NCI-H2196 (cell line): Measurements from ENCODE around the gene PPP6R3.
A peak's percentile ranks its signal among the peaks of the same experiment; 100 is the strongest.
"Not testable (repeated sequence)": the region's sequence is repeated elsewhere in the genome, so short reads cannot be mapped to it uniquely, and the experiment has no call there.

Experiments
- DNase-seq: peaks from one replicate; lab custom pipeline; 2025; ENCODE audit not compliant: unreplicated experiment; lab: John Stamatoyannopoulos, UW

Gene PPP6R3

DNA sequence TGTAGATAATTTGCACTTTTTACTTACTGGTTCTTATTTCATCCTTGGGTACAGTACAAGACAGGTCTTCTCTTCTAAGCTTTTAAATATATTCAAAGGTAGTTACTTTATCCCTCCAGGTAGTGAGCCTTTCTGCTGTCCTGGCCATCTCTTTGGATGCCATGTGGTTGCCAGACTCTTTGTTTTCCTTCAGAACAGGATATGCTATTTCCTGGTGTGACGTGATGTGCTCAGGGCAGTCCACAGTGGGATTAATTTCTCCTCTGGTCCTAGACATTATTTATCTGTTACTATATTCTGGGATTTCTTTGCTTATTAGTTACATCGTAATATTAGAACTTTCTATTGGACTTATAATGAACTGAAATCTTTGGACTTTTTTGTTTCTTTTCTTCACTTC, 63.7 kb downstream of the PPP6R3 start:
- peak; percentile 8 for DNase-seq

DNA sequence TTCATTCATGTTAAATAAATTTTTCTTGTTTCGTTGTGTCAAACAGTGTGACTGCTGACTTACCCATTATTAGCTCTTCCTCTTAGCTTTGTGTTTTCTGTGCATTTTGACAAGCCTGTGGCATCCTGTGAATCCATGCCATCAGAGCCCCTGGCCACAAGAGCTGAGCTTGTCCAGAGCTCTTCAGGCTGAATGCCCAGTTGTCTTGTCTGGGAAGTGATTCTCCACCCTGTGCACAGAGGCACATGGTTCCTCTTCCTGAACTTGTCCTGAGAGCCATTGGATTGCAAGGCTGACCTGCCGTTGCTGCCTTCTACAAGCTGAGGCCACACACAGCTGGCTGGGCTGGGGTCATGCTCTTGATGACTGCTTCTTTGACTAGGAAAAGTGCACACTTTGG, 64.1 kb downstream of the PPP6R3 start:
- no peak for DNase-seq

DNA sequence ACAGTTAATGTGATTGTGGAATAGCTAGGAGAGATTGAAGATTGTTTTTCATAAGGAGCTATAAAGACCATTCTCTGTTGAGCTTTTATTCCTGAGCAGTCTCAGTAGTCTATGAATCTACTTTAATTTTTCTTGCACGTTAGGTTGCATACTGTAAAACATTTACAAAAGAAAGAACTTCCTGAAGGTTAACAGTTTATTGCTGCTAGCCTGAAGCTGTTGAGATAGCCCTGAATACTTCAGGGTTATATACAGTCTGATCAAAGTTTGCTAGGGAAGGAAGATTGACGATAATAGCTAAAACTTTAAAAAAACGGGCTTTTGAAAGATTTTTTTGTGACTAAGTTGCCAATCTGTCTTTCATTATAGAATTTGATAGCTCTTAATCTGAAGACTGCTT, 64.8 kb downstream of the PPP6R3 start:
- no peak for DNase-seq

DNA sequence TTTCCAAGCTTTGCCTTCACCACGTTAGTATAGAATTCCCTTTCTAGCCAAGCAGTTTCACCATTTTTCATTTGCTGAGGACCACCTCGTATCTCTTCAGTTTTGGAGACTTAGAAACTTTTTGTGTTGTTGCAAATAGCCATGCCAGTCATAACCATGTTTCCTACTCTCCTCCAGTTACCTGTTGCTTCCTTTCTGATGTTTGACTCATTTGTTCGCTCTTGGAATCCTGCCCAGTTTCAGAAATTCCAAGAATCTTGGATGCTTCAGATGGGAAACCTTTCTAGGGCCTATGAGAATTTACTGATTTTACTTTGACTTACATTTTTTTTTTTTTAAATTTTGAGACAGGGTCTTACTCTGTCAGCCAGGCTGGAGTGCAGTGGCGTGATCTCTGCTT, 65.4 kb downstream of the PPP6R3 start:
- no peak for DNase-seq

DNA sequence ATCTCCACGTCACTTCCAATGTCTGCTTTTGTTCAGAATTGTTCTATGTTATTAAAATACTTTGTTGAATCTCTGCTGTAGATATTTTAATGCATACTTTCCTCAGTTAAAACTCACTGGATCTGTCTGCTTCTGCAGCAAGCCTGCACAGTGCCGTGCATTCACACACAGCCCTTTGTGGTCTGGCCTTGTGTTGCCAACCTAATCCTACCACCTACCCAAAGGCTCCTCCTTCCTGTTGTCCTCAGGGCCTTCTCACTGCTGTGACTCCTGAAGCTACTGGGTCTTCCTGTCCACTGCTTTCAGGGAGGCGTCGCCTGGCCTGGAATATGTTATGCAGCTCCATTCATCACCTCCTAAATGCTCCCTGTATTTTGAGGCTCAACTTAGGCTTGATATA, 67.0 kb downstream of the PPP6R3 start:
- no peak for DNase-seq

DNA sequence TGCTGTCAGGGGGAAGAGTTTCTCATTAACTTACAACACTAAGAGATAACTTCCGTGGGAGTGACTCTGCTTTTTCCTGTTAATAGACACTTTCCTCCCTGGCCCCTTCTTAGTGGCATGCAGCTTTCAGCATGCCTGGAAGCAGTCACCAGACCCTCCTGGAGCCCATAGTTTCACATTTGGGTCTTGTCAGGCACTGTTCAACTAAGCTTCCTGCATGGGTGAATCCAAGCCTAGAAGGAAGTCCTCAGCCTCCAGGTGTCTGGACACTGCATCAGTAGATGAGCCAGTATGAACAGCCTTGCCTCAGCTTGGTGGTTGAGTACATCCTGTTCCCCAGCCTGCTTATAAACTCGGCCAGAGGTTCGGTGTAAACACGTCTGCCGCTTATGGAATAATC, 68.1 kb downstream of the PPP6R3 start:
- no peak for DNase-seq

DNA sequence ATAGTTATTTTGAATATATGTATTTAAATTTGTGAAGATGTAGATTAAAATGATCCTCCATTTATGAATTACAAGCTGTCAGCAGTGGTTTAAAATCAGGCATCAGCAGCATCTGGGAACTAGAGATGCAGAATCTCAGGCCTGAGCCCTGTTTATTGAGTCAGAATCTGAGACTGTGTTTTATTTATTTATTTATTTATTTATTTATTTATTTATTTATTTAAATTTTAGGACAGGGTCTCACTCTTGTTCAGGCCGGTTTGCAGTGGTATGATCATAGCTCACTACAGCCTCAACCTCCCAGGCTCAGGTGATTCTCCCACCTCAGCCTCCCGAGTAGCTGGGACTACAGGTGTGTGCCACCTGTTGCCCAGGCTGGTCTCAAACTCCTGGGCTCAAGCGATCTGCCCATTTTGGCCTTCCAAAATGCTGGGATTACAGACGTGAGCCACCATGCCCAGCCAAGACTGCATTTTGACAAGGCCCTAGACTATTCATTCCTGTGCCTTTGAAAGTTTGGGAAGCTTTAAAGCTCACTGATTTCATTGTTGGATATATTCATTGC, 70.7 kb downstream of the PPP6R3 start:
- no peak for DNase-seq

DNA sequence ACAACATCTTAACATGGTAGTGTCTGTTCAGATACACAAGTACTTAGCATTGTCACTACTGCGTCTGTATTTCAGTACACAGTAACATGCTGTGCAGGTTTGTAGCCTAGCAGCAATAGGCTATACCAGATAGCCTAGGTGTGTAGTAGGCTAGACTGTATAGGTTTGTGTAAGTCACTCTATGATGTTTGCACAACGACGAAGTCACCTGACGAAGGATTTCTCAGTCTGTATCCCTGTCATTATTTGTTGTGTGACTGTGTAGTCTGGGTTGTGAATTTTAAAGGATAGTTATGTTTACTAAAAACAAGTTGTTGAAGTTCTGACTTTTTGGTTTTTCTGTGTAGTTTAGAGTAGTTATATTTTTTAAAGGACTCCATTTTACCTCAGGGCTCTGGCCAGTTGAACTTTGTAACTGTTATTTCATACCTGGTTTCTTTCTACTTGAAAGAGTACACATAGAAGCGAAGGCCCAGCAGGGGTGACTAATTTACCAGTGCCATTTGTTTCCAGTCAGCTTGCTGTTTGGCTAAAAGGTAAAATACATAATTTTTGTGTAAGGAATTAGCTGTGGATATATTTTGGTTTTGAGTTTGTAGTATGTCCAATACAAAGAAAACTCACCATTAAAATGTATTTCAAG, 72.3 kb downstream of the PPP6R3 start:
- no peak for DNase-seq

DNA sequence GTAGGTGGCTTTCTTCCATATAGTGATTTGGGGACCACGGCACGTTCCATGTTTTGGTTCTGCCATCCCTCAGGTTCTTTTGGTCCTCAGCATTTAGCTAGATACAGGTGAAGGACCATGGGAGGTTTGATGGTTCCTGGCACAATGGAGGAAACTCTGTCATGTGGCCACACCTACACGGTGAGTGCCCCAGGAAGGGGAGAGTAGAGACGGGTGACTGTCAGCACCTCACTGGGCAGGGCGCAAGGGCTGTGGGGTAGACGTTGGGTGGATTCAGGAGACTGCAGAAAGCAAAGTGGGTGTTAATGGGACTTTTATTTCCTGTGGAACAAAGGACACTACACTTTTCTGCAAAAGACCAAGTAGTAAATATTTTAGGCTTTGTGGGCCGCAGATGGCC, 73.4 kb downstream of the PPP6R3 start:
- DNase-seq = no peak

DNA sequence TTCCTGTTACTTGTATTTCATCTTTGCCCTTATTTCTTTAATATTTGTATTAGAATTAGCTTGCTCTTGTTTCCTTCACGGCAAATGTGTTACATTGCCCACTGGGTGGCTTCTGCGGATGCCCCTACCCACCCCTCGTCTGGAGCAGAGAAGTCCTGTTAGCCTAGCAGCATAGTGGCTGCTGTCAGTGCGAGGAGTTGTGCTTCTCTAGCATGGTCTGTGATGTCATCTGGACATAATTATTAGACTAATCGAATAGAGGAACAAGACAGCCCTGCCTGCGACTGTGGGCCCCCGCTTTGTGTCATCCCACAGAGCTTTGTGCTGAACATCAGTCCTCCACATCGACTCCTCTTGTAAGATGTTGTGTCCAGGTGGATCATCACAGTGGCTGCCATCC, 74.5 kb downstream of the PPP6R3 start:
- no peak for DNase-seq

DNA sequence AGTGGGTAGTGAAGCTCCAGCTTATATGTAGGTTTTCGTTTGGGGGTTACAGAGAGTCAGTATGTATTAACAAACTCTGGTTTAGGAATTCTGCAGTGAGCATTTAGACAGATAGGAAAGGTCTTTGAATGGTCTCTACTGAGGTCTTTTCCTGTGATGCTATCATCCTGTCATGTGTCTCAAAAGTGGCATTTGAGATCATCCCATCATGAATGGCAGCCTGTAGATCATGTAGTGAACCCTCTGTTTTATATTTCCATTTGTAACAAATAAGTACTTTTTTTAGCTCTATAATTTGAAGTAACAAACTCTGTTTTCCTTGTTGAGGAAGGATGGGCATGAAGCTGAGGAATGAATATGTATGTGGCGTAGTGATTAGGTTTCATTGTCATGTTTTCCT, 76.2 kb downstream of the PPP6R3 start:
- no peak for DNase-seq

DNA sequence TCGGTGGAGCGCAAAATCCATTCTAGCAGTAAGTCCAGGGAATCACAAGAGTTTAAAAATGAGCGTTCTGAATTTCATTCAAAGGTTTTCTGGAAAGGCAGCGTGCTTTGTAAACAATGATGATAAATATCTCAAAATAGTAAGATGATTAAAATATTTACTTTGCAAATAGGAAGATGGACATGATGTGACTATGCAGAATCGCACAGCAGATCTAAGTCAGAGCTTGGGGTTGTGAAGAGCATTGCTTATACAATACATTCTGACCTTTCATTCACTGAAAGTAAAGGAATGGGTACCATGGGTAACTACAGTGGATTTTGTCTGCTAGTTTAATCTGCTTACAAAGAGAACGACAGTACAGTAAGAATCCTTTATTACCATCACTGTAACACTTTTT, 77.5 kb downstream of the PPP6R3 start:
- no peak for DNase-seq

DNA sequence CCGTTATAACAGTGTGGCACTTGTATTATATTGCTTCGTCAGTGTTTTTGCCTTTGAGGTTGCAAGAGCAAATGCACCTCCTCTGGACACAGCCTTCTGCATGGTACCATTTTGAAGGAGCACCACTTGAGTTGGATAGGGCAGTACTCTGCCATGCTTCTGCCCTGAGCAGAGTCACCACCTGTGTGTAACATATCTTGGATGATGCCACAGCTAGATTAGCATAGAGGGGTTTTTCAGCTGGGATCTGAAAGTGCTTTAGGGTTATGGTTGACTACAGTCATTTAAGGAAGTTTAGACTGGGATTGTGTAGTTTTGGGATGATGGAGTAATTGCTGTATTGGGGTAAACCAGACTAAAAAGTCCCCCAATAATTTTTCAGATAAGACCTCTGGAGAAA, 78.8 kb downstream of the PPP6R3 start:
- DNase-seq = no peak

DNA sequence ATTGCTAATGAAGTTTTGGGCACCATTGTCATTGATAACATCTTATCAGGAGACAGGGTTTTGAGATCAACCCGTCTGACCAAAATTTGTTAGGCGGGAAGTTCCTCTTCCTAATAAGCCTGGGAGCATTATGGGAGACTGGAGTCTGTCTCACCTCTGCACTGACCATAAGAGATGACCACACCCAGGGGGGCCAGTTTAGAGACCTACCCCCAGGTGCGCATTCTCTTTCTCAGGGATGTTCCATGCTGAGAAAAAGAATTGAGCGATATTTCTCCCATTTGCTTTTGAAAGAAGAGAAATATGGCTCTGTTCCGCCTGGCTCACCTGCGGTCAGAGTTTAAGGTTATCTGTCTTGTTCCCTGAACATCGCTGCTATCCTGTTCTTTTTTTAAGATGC, 80.0 kb downstream of the PPP6R3 start:
- not testable (repeated sequence) for DNase-seq

DNA sequence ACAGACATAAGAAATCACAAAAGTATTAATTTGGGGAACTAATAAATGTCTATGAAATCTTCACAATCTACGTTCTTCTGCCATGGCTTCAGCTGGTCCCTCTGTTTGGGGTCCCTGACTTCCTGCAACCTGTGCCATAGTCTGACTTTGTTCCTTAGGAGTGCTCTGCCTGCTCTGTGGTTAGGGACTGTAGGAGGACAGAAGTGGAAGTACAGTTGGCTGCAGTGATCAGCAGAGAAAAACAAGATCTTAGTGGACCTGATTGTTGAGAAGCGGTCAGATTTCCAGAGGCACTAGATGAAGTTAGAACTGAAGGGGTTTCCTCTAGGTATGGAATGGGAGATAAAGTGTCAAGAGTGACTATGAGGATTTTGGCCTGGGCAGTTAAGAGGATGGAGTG, 80.6 kb downstream of the PPP6R3 start:
- no peak for DNase-seq

DNA sequence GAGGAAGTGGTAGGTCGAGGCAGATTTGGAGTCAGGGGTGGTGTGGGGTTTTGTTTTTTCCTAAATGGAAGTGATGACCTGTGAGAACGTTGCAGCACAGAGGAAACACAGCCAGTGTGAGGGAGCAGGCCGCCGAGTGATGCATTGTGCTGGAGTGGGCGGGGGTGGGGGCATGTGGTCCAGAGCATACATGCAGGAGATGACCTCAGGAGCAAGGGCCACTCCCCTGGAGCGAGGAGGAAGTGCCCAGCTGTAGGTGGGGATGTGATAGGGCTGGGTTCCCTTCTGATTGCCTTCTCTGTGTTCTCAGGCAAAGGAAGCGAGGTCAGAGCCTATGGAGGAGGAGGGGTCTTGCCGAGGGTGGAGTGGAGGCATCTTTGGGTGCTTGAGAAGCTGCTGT, 81.4 kb downstream of the PPP6R3 start:
- DNase-seq = no peak

DNA sequence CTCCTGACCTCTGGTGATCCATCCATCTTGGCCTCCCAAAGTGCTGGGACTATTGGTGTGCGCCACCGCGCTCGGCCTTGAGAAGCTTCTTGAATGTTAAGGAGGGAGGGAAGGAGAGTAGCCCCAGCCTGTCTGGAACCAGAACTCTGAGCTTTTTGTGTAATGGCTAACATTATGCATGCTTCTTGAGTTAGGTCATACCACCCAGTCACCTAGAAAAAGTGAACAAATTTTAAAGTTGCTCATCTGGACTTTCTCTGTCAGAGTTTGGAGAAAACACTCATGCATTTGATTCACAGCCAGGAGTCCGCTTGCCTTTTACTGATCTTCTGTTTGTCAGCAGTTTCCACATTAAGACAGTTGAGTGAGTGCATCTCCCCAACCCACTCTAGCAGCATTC, 82.1 kb downstream of the PPP6R3 start:
- DNase-seq = no peak

DNA sequence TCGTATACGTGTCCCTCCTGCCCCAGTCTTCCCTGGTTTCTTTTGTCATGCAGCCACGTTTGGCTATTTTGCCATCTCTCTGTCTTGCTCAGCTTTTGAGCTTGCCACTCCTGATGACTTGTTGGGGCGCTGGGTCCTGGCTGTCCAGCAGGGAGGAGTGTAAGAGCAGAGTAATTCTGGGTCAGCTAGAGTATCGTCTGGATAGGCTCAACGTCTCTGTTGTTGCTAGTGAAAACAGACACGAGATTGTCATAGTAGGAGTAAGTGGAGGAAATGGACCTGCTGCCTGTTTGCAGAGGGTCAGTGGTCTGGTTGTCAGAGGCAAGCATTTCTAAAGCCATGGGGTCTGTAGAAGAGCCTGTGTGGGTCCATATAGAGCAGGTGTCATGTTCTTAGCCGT, 83.0 kb downstream of the PPP6R3 start:
- DNase-seq = no peak

DNA sequence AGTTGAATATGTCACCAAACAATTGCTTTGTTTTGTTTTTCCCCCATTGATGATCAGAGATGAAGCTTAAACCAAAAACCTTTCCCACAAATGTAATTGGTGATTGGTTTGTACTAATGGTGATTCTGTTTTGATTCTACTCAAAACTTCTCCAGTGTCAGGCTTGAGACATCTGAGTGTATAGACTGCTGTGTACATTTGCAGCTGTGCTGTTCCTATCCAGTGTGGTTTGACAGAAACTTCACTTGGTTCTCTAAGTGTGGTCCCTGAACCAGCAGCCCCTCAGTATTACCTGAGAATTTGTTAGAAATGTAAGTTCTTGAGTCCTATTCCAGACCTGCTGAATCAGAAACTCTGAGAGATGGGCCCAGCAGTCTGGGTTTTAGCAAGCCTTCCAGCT, 84.8 kb downstream of the PPP6R3 start:
- DNase-seq = no peak

DNA sequence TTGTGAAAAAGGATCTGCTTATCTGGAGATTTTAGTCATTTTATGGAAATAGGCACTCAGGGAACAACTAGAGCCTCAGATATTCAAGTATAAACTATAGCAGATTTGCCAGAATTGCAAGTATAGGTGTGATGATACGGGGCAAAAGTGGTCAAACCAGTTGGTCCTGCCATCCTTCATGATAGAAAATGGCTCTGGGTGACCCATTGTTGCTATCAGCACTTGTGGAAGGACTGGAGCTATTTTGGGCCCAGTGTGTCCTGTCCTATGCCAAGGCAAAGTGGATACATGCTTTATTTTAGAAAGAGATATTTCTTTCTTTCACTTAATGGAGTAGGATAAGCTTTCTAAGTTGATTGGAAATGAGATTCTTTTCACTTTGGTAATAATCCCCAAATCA, 85.2 kb downstream of the PPP6R3 start:
- peak; percentile 18 for DNase-seq

DNA sequence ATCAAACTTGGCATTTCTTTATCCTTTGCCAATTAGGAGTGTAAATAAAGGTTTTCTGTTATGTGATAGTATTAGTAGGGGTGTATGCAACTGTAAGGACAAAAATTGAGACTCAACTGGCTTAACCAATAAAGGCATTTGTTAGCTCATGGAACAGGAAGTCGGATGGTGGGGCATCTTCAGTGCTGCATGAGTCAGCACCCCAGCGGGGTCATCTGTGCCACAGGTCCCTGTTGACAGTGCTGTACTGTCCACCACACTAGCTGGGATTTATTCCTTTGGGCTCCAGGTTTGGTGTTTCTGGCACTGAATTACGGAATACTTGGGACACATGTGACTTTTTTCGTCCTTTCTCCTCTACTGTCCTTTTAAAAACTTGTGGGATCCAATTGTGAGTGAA, 86.0 kb downstream of the PPP6R3 start:
- no peak for DNase-seq

DNA sequence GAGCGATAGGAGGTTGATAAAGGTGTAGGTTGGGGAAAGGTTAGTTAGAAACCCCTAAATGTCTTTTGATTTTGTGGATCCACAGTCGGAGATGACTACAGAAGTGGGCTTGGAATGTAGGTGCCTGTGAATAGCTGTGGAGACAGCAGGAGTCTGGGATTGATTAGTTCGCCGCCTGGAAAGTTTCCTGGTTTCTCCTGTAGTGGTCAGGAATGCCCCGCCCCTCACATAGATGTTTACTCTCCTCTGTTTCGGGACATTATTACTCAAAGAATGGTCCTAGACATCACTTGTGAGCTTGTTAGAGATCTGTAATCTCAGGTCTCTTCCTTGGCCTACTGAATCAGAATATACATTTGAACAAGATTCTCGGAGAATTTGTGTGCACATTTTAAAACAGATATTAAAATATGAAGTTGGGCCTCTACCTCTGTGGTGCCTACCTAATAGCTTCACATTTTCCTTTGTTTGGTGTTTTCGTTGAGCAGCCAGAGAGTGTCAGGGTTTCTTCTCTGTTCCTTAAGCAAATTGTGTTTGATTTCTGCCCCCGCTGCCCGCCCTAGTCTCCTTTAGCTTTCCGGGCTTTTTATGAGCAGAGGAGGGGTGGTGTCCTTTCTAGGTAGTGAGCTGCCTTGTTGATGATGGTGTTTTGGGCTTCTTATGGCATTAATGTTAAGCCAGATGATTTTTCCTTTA, 89.4 kb downstream of the PPP6R3 start:
- DNase-seq = no peak

DNA sequence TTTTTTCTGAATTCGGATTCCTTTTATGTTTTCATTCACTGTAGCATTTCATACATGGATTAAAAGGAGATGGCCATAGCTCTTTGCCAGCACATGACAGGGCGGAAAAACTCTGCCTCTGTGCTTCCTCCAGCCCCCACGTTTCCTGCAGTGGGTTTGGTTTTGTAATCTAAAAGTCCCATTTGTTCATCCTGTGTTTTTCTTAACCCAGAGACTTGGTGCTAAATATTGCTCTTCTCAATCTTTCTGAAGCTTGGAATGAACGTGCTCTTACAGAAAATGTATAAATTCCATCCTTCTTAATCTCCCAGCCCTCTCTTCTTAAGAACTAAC, 89.9 kb downstream of the PPP6R3 start:
- no peak for DNase-seq
